ENCODE results near the gene DCAF7. TPM values are rescaled to one million over a fixed set of nuclear protein-coding genes. Genes with fewer than 3 reads are reported as not detected.

DCAF7 gene
- total RNA-seq, 1 experiment from 2014 or later = 18.7 TPM

- DNase-seq (ENCODE audit: low spot score) = no peak
- in situ Hi-C loops (cut with HindIII; ENCODE audit: low sequenced_read_pairs) = no loop called here
These were observed 26.9 kb upstream of the DCAF7 start, which contains the start of gene KCNH6 for GRCh38 chr17:63523253-63523855. Gene KCNH6, plus strand, starts transcription at chr17:63523358. Its CDS starts 56 bp downstream, at chr17:63523414.

- no peak for DNase-seq (ENCODE audit: low spot score)
- in situ Hi-C loops (cut with HindIII; ENCODE audit: low sequenced_read_pairs) = no loop called here
These were observed 26.2 kb upstream of the DCAF7 start for GRCh38 chr17:63524051-63524450.

DNA sequence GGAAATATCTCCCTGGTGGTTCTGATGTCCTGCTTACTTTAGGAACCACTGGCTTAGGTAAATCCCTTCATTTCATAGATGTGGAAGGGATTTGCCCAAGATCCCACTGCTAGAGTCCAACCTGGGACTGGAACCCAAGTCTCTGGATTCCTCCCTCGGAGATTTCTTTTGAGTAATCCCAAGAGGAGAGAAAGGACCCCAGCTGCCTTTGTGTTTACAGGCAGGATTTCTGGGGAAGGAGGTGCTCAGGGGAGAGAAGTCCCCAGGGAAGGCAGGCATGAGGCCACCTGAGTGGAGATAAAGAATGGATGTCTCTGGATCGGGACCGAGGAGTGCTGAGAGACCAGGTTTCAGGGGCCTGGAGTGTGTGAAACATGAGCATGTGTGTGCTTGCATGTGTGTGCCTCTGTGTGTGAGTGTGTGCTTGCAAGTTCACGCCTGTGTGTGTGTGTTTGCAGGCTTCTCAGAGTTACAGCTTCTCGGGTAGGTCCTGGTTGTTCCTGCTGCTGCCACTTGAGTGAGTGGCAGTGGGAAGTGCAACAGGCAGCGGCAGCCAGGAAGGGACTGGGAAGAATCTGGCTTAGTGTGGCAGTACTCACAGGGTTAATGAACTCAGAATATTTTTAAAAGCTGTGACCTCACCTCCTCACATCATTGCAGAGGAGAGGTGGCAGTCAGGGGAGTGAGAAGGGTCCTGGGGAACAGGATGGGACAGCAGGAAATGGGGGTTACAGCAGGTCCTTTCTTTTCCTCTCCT lies 24.9 kb upstream of the DCAF7 start:
- in situ Hi-C loops (cut with HindIII; ENCODE audit: low sequenced_read_pairs) = no loop called here
- no peak for DNase-seq (ENCODE audit: low spot score)

DNA sequence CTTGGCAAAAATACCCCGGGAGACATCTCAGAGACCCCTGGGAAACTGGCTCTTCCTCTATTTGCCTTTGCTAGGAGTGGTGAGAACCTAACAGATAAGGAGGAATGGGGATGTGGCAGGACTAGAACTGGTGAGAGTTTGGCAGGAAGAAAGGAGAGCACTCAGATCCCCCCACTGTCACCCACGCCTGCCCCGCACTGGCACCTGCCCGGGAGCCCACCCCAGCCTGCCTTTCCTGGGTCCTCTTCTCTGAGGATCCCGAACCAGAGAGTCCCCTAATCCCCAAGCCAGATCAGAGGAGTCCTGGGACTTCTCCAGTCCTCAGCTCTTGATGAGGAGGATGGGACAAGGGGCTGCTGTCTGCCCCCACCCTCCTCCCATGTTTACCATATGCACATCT lies 23.4 kb upstream of the DCAF7 start:
- in situ Hi-C loops (cut with HindIII; ENCODE audit: low sequenced_read_pairs) = no loop called here
- no peak for DNase-seq (ENCODE audit: low spot score)

DNA sequence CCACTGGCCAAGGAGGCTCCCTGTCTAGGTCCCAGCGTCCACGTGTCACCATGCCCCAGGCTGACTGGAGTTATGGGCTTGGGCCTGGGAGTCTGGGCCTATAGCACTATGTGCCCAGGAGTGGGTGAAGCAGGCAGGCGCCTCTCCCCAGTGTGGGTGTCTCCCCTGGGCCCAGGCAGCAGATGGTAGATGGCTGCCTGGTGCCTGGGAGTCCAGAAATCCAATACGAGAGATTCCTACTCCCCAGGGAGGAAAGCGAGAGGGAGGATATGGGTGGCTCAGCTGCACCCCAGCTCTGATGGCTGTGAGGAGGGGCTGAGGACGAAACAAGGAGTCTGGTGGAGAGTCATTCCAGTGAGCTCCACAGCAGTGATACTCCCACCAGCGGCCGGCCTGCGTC lies 22.1 kb upstream of the DCAF7 start:
- no peak for DNase-seq (ENCODE audit: low spot score)
- in situ Hi-C loops (cut with HindIII; ENCODE audit: low sequenced_read_pairs) = no loop called here

DNA sequence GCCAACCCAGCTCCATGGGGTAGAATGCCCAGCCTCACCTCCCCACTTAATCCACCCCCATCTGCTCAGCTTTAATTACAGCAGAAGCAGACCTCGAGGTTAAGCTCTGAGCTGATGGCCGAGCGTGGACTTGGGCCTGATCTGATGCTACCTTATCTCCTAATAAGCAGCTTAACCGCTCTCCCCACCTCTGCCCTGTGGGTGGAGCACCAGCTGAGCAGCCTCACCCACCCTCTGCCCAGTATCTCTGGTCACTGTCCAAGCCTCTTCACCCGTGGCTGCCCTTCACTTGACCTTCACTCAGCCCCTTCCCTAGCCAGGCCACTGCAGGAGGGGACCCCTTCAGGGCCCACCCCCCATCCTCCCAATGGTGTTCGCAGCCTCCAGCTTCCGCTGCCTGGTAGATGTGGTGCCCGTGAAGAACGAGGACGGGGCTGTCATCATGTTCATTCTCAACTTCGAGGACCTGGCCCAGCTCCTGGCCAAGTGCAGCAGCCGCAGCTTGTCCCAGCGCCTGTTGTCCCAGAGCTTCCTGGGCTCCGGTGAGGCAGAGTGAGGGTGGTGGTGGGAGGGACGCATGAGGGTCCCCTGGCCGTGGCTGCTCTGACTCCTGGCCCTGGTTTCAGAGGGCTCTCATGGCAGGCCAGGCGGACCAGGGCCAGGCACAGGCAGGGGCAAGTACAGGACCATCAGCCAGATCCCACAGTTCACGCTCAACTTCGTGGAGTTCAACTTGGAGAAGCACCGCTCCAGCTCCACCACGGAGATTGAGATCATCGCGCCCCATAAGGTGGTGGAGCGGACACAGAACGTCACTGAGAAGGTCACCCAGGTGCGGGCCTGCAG lies 20.3 kb upstream of the DCAF7 start:
- in situ Hi-C loops (cut with HindIII; ENCODE audit: low sequenced_read_pairs) = no loop called here
- DNase-seq (ENCODE audit: low spot score) = no peak

GRCh38 chr17:63530557-63531021 lies 19.7 kb upstream of the DCAF7 start:
- in situ Hi-C loops (cut with HindIII; ENCODE audit: low sequenced_read_pairs) = no loop called here
- no peak for DNase-seq (ENCODE audit: low spot score)

DNA sequence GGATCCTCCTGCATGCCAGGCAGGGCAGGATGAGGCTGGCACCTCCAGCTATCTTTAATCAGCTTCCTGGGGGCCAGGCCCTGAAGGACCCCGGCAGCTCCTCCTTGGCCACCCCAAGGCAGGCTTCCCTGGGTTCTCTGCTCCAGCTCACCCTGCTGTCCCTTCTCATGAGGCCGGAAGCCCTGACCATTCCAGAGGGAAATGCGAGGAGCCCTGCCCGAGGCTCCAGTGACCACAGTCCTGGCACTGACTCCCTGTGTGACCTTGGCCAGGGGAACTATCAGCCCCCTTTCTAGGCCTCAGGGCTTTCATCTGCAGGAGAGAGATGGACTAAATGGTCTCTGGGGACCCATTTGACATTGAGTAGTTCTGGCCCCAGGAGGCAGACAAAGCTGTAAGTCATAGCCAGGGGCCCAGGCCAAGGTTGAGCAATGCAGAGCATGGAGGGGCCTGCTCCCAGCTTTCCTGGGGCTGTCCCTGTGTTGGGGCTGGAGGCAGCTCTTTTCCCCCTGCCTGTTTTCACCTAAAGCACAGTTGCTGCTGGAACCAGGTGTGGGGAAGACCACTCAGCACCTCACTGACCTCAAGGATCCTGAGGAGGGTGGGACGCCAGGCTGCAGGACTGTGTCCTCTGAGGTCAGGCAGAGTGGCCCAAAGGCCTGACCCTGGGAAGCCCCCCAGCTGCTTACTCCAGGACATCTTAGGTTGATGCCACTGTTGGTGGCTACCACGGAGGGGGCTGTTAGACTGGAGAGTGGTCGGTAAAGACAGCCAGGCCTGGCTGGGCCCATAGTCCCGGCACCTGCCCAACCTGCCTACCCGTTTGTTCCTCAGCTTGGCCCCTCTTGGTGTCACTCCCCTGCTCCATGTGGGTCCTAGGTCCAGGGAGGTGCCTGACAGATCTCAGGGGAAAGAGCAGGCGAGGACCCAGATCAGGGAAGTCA lies 19.0 kb upstream of the DCAF7 start:
- DNase-seq (ENCODE audit: low spot score) = no peak
- in situ Hi-C loops (cut with HindIII; ENCODE audit: low sequenced_read_pairs) = no loop called here

DNA sequence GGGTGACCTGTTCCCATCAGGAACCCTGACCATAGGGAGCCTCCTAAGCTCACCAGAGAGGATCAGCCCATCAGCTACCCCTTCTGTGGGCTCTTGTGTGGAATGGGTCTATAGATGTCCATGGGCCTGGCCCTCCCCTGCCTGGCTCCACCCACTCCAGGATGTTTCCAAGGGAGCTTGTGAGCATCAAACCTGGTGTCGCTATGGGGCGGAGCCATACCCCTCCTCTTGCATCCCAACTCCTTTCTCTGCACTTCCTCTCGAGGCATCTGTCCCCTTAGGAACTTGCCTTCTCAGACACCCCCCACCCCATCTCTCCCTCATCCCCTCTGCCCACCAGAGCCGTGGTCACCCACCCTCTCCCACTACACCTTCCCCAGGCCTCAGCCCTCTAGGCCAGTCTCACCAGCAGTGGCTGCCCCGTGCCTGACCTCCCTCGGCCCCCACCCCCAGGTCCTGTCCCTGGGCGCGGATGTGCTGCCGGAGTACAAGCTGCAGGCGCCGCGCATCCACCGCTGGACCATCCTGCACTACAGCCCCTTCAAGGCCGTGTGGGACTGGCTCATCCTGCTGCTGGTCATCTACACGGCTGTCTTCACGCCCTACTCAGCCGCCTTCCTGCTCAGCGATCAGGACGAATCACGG lies 16.7 kb upstream of the DCAF7 start:
- no peak for DNase-seq (ENCODE audit: low spot score)
- in situ Hi-C loops (cut with HindIII; ENCODE audit: low sequenced_read_pairs) = no loop called here

DNA sequence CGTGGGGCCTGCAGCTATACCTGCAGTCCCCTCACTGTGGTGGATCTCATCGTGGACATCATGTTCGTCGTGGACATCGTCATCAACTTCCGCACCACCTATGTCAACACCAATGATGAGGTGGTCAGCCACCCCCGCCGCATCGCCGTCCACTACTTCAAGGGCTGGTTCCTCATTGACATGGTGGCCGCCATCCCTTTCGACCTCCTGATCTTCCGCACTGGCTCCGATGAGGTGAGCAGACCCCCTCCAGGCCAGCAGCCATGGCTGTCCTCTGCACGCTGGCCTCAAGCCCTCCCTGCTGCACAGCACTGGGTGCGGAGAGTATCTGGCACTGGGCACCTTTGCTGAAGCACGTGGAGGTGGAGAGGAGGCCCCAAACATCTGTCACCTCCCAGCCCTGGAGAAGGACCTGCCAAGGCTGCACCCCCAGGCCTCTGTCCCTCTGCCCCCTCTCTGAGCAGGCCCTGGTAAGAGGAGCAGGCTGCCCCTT lies 16.2 kb upstream of the DCAF7 start:
- DNase-seq (ENCODE audit: low spot score) = no peak
- in situ Hi-C loops (cut with HindIII; ENCODE audit: low sequenced_read_pairs) = no loop called here

DNA sequence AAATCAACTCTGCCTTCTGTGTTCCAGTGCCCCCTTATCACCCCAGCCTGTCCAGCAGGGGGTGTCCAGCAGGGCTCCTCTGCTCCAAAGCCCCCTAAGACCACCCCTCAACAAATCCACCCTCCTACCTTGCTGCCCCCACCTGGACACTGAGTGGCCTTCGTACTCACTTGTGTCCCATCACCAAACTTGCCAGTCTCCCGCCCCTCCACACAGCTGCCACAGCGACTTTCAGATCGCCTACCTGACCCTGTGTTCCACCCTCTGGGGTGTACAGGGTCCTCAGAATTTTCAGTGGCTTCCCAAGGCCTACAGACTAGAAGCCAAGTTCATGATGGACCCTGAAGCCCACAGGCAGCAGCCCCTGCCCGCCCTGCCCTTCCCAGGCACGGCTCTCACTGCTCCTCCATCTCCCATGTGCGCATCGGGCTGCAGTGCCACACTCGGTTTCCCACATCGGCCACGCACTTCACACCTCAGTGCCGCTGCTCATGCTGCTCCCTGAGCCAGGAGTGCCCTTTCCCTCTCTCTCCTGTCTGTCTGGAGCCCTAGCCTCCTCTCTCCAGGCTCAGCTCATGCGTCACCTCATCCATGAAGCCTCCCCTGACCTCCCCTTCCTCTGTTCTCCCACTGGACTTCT lies 15.3 kb upstream of the DCAF7 start:
- DNase-seq (ENCODE audit: low spot score) = no peak
- in situ Hi-C loops (cut with HindIII; ENCODE audit: low sequenced_read_pairs) = no loop called here

DNA sequence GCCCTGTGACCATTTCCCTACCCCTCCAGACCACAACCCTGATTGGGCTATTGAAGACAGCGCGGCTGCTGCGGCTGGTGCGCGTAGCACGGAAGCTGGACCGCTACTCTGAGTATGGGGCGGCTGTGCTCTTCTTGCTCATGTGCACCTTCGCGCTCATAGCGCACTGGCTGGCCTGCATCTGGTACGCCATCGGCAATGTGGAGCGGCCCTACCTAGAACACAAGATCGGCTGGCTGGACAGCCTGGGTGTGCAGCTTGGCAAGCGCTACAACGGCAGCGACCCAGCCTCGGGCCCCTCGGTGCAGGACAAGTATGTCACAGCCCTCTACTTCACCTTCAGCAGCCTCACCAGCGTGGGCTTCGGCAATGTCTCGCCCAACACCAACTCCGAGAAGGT lies 14.6 kb upstream of the DCAF7 start:
- in situ Hi-C loops (cut with HindIII; ENCODE audit: low sequenced_read_pairs) = no loop called here
- no peak for DNase-seq (ENCODE audit: low spot score)

GRCh38 chr17:63537001-63537400 lies 13.3 kb upstream of the DCAF7 start:
- in situ Hi-C loops (cut with HindIII; ENCODE audit: low sequenced_read_pairs) = no loop called here
- no peak for DNase-seq (ENCODE audit: low spot score)

DNA sequence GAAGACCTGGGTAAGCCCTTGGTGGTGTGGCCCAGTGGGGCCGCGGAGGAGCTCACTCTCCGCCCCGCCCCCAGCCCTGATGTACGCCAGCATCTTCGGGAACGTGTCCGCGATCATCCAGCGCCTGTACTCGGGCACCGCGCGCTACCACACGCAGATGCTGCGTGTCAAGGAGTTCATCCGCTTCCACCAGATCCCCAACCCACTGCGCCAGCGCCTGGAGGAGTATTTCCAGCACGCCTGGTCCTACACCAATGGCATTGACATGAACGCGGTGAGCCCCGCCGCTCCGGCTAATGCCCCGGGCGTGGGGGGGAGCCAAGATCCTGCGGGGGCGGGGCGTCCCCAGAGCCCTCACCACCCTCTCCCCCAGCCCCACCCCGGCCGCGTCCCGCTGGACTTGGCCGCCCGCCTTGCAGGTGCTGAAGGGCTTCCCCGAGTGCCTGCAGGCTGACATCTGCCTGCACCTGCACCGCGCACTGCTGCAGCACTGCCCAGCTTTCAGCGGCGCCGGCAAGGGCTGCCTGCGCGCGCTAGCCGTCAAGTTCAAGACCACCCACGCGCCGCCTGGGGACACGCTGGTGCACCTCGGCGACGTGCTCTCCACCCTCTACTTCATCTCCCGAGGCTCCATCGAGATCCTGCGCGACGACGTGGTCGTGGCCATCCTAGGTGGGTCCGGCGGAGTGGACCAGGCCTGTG lies 12.1 kb upstream of the DCAF7 start:
- DNase-seq (ENCODE audit: low spot score) = peak; percentile 4
- in situ Hi-C loops (cut with HindIII; ENCODE audit: low sequenced_read_pairs) = no loop called here

DNA sequence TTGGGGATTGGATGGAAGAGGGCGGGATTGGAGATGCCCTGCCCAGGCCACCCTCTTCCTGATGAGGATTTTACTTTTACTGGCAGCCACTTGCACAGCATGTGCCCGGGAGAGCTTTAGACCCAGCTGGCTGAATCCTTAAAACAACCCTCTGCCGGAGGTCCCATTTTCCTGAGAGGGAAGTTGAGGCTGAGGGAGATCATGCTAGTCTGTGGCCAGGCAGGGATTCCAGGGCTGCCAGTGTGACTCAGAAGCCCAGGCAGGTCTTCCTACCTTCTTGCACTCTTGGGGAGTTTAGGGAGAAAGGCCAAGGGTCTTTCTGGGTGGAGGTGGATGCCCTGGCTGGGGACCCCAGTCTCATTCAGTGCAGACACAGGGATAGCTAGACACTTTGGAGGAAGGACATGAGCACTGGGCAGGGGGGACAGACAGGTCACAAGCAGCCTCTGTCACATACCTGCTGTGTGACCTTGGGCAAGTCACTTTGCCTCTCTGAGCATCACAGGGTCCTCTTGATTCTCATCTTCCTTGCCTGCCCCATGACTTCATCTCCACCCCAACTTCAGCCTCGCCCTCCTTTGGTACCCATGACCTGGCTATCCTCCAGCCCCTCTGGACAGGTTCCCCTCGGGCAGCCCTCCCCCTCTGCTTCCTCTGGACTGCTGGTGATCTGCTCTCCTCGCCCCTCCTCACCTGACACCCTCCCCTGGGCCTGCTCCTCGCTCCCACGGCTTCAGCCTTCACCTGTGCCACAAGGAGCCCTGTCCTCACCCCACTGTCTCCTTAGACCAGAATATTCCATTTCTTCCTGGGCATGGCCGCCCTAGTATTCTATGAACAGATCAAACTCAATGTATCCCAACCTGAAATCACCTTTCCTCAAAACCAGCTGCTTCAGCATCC lies 11.3 kb upstream of the DCAF7 start:
- no peak for DNase-seq (ENCODE audit: low spot score)
- in situ Hi-C loops (cut with HindIII; ENCODE audit: low sequenced_read_pairs) = no loop called here

GRCh38 chr17:63540590-63540989 lies 9.7 kb upstream of the DCAF7 start:
- in situ Hi-C loops (cut with HindIII; ENCODE audit: low sequenced_read_pairs) = no loop called here
- DNase-seq (ENCODE audit: low spot score) = no peak

- in situ Hi-C loops (cut with HindIII; ENCODE audit: low sequenced_read_pairs) = no loop called here
These were observed 8.1 kb upstream of the DCAF7 start for GRCh38 chr17:63542218-63542545.

More at GRCh38 chr17:63542218-63542545, 8.1 kb upstream of the DCAF7 start:
- DNase-seq (ENCODE audit: low spot score) = no peak
